Measurements from ENCODE around the gene FBXL7.

The FBXL7 gene

DNA sequence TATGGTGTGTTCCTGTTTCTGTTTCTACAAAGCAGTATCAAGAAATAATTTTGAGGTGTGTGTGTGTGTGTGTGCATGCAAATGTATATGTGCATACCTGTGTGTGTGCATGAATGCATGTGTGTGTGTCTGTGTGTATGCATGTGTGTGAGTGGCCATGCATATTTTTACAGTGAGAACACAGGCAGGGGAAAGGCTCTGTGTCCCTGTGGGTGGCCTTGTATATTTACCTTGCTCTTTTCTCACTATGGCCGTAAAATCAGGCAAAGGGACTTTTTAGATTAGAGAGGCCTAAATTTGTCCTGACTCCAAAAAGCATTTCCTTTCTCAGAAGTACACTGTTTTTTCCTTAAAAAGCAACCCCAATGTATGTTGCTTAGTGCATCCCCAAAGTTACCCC, 386.2 kb downstream of the FBXL7 start:
- no peak overlapping the region for H3K9ac ChIP-seq (ENCODE audit: low read depth, low read length)
- H3K27me3 ChIP-seq (ENCODE audit: control insufficient read depth, insufficient read depth, low read length) = no peaks in the 10 kb centered on the region
- H3K9me3 ChIP-seq (ENCODE audit: control insufficient read depth, insufficient read depth, low read length) = no peaks in the 10 kb centered on the region
- H3K36me3 ChIP-seq (ENCODE audit: control insufficient read depth, insufficient read depth, low read length) = no peaks in the 10 kb centered on the region
- no peak overlapping the region for H3K4me3 ChIP-seq (ENCODE audit: low read depth, low read length)
- H3K4me1 ChIP-seq (ENCODE audit: control insufficient read depth, insufficient read depth, low read length) = no peaks in the 10 kb centered on the region

DNA sequence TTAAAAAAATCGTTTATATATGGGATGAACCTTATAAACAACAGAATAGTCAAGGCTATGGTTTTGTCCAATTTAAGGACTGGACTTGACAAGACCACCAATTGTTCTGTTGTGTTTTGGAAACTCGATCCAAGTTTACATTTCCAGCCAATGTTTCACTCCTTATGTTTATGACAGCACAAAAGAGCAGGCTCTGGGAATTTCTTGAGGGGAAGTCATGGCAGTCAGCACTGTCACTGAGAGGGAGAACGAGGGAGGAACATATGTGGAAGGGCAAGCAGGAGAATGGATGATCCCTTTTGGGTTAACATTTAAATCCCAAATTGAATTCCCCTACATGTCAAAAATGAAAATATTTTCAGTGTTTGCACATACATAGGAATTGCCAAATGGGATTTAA, 387.1 kb downstream of the FBXL7 start:
- Histone ChIP-seq H3K4me3 (ENCODE audit: low read depth, low read length) (no peak overlapping the region), H3K9me3 (ENCODE audit: control insufficient read depth, insufficient read depth, low read length) (no peaks in the 10 kb centered on the region), H3K9ac (ENCODE audit: low read depth, low read length) (no peak overlapping the region), H3K36me3 (ENCODE audit: control insufficient read depth, insufficient read depth, low read length) (no peaks in the 10 kb centered on the region), H3K27me3 (ENCODE audit: control insufficient read depth, insufficient read depth, low read length) (no peaks in the 10 kb centered on the region), H3K4me1 (ENCODE audit: control insufficient read depth, insufficient read depth, low read length) (no peaks in the 10 kb centered on the region)

DNA sequence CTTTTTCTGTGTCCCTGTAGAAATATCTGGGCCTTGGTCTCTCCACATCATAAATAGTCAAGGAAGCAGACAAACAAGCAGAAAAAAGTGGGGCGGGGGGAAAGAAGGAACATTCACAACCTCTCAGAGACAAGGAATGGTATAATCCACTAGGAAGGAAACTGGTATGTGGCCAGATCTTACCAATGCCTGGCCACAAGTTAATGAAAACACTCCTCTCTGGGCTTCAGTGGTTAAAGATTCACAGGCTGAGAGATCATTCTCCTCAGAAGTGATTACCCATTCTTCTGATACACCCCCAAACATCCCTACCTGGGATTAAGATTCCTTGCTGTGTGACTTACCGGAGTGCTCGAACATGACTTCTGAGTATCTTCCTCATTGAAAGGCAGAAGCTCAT, 389.0 kb downstream of the FBXL7 start:
- no peak overlapping the region for H3K9ac ChIP-seq (ENCODE audit: low read depth, low read length)
- H3K9me3 ChIP-seq (ENCODE audit: control insufficient read depth, insufficient read depth, low read length) = no peaks in the 10 kb centered on the region
- no peaks in the 10 kb centered on the region for H3K4me1 ChIP-seq (ENCODE audit: control insufficient read depth, insufficient read depth, low read length)
- H3K27me3 ChIP-seq (ENCODE audit: control insufficient read depth, insufficient read depth, low read length) = no peaks in the 10 kb centered on the region
- no peak overlapping the region for H3K4me3 ChIP-seq (ENCODE audit: low read depth, low read length)
- no peaks in the 10 kb centered on the region for H3K36me3 ChIP-seq (ENCODE audit: control insufficient read depth, insufficient read depth, low read length)

DNA sequence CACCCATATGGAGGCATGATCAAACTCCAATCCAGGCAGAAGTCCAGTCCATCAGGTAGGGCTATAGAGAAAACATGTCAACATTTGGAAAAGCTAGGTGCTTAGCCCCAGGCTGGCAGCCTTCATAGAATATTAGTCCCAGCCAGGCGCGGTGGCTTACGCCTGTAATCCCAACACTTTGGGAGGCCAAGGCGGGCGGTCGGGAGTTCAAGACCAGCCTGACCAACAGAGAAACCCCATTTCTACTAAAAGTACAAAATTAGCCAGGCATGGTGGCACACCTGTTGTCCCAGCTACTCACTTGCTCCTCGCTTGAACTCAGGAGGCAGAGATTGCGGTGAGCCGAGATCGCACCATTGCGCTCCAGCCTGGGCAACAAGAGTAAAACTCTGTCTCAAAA, 393.9 kb downstream of the FBXL7 start:
- no peaks in the 10 kb centered on the region for H3K4me1 ChIP-seq (ENCODE audit: control insufficient read depth, insufficient read depth, low read length)
- no peaks in the 10 kb centered on the region for H3K36me3 ChIP-seq (ENCODE audit: control insufficient read depth, insufficient read depth, low read length)
- no peak overlapping the region for H3K4me3 ChIP-seq (ENCODE audit: low read depth, low read length)
- no peaks in the 10 kb centered on the region for H3K27me3 ChIP-seq (ENCODE audit: control insufficient read depth, insufficient read depth, low read length)
- no peak overlapping the region for H3K9ac ChIP-seq (ENCODE audit: low read depth, low read length)
- H3K9me3 ChIP-seq (ENCODE audit: control insufficient read depth, insufficient read depth, low read length) = no peaks in the 10 kb centered on the region

DNA sequence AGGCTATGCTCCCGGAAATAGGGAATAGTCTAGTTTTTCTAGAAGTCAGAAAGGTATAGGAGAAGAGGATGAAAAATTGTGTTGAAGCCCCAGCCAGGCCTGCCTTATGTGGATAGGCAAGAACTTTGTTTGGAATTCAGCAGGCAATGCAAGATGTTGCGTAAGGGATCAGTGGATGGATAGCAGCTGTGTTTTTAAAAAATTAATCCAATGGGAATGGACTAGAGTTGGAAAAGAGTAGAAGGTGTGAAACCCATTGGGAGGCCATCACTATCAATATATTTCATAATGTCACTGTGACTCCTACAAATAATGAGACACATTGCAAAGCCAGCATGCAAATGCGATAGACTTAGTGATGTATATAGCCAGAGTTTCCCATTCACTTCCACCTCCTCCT, 397.7 kb downstream of the FBXL7 start:
- H3K9ac ChIP-seq (ENCODE audit: low read depth, low read length) = no peak overlapping the region
- no peak overlapping the region for H3K4me3 ChIP-seq (ENCODE audit: low read depth, low read length)
- H3K27me3 ChIP-seq (ENCODE audit: control insufficient read depth, insufficient read depth, low read length) = no peaks in the 10 kb centered on the region
- no peaks in the 10 kb centered on the region for H3K4me1 ChIP-seq (ENCODE audit: control insufficient read depth, insufficient read depth, low read length)
- no peaks in the 10 kb centered on the region for H3K36me3 ChIP-seq (ENCODE audit: control insufficient read depth, insufficient read depth, low read length)
- no peaks in the 10 kb centered on the region for H3K9me3 ChIP-seq (ENCODE audit: control insufficient read depth, insufficient read depth, low read length)

DNA sequence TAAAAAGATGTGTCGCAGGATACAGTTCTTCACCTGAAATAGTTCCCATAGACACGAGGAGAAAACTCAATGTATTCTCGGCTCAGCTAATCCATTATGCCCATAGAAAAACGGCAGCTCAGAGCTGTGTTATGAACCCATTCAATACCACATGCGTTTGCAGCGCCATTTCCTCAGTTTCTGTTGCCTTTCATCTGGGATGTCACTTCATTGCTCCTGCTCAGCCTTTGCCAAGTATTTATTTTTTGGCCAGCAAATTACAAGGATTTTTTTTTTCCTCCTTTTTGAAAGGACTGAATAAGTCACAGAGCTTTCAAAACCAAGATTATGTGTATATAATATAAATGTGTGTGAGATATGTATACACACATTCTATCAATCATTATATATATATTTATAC, 398.7 kb downstream of the FBXL7 start:
- Histone ChIP-seq H3K36me3 (ENCODE audit: control insufficient read depth, insufficient read depth, low read length) (no peaks in the 10 kb centered on the region), H3K9me3 (ENCODE audit: control insufficient read depth, insufficient read depth, low read length) (no peaks in the 10 kb centered on the region), H3K27me3 (ENCODE audit: control insufficient read depth, insufficient read depth, low read length) (no peaks in the 10 kb centered on the region), H3K4me3 (ENCODE audit: low read depth, low read length) (no peak overlapping the region), H3K4me1 (ENCODE audit: control insufficient read depth, insufficient read depth, low read length) (no peaks in the 10 kb centered on the region), H3K9ac (ENCODE audit: low read depth, low read length) (no peak overlapping the region)

DNA sequence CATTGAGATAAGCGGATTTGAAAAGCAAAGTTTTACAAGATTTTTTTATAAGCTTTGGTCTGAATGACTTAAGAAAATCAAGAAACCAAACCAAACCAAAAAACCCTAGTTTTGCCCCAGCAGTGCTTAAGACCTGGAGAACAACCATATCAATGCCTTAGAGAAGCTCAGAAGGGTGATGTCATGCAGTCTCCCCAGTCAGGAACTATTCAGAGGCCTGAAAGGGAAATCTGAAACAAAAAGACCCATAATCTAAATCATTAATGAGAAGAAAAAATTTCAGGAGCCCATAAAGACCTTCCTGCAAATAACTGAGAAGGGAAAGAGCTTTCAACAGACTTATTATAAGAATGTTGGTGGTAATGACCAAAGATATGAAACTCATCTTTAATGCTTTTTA, 399.5 kb downstream of the FBXL7 start:
- no peaks in the 10 kb centered on the region for H3K9me3 ChIP-seq (ENCODE audit: control insufficient read depth, insufficient read depth, low read length)
- H3K4me3 ChIP-seq (ENCODE audit: low read depth, low read length) = no peak overlapping the region
- H3K4me1 ChIP-seq (ENCODE audit: control insufficient read depth, insufficient read depth, low read length) = no peaks in the 10 kb centered on the region
- H3K27me3 ChIP-seq (ENCODE audit: control insufficient read depth, insufficient read depth, low read length) = no peaks in the 10 kb centered on the region
- H3K36me3 ChIP-seq (ENCODE audit: control insufficient read depth, insufficient read depth, low read length) = no peaks in the 10 kb centered on the region
- H3K9ac ChIP-seq (ENCODE audit: low read depth, low read length) = no peak overlapping the region

DNA sequence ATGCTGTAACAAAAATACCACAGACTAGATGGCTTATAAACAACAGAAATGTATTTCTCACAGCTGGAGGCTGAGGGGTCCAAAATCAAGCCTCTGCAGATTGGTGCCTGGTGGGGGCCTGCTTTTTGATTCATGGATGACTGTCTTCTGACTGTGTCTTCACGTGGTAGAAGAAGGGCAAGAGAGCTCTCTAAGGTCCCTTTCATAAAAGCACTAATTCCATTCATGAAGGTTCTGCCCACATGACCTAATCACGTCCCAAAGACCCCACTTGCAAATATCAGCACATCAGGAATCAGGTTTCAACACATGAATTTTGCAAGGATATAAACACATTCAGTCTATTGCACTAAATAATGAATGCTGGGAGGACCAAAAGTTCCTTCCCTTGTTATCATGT, 401.2 kb downstream of the FBXL7 start:
- no peaks in the 10 kb centered on the region for H3K9me3 ChIP-seq (ENCODE audit: control insufficient read depth, insufficient read depth, low read length)
- no peak overlapping the region for H3K9ac ChIP-seq (ENCODE audit: low read depth, low read length)
- no peaks in the 10 kb centered on the region for H3K36me3 ChIP-seq (ENCODE audit: control insufficient read depth, insufficient read depth, low read length)
- no peaks in the 10 kb centered on the region for H3K4me1 ChIP-seq (ENCODE audit: control insufficient read depth, insufficient read depth, low read length)
- H3K4me3 ChIP-seq (ENCODE audit: low read depth, low read length) = no peak overlapping the region
- H3K27me3 ChIP-seq (ENCODE audit: control insufficient read depth, insufficient read depth, low read length) = no peaks in the 10 kb centered on the region

DNA sequence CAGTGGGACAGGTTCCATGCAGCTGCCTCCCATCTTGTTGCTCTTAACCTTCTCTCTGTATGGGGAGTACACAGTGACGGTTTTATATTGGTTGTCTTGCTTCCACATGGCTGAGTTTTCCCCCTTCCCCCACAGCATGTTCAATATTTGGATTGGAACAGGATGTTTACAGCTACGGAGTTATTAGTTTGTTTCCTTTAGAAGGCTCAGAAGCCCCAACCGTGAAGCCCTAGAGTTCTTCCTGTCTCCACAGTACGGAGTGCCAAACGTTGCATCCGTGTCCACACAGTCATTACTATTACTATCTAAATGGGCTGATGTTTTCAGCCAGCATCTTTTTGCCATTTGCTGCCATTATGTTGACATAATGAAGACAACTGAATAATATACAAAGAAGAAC, 402.1 kb downstream of the FBXL7 start:
- Histone ChIP-seq H3K9ac (ENCODE audit: low read depth, low read length) (no peak overlapping the region), H3K27me3 (ENCODE audit: control insufficient read depth, insufficient read depth, low read length) (no peaks in the 10 kb centered on the region), H3K4me1 (ENCODE audit: control insufficient read depth, insufficient read depth, low read length) (no peaks in the 10 kb centered on the region), H3K36me3 (ENCODE audit: control insufficient read depth, insufficient read depth, low read length) (no peaks in the 10 kb centered on the region), H3K9me3 (ENCODE audit: control insufficient read depth, insufficient read depth, low read length) (no peaks in the 10 kb centered on the region), H3K4me3 (ENCODE audit: low read depth, low read length) (no peak overlapping the region)

DNA sequence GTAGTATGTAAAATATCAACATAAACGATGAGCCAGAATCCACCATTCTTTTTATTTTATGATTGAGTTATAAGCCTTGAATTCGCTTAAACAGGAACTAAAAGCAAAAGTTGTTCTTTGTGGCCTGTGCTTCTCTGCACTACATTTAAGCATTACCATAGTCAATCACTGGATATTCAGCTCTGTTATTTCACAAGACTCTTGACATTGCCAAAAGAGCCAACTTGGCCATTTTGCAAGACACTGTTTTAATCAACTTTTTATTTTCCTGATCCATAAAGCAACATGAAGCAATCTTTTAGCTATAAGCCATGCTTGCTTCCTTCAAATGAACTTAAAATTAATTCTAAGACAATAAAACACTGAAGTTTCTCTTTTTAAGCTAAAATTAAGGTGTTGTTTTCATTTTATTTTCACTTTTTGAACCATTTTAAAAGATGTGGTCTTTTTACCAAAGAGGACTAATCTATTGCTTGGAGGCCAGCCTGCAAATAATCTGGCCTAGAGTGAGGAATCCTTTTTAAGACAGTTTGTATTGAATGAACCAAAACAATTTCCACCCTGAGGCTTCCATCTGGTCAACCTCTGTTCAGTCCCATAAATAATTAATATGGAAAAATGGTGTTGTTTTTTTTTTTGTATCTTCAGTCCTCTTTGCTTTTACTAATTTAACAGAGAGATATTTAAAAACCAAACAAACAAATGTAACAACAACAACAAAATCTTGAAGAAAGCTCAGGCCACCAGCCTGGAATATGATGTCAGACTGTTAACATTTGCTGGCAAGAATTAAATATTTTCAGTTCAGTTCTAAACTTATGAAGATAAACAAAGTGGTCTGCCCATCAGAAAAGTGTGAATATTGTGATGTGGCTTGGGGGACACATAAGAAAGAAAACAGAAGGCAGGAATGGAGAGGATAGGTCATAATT, 405.2 kb downstream of the FBXL7 start:
- H3K36me3 ChIP-seq (ENCODE audit: control insufficient read depth, insufficient read depth, low read length) = no peaks in the 10 kb centered on the region
- H3K4me3 ChIP-seq (ENCODE audit: low read depth, low read length) = no peak overlapping the region
- no peaks in the 10 kb centered on the region for H3K4me1 ChIP-seq (ENCODE audit: control insufficient read depth, insufficient read depth, low read length)
- H3K27me3 ChIP-seq (ENCODE audit: control insufficient read depth, insufficient read depth, low read length) = no peaks in the 10 kb centered on the region
- no peaks in the 10 kb centered on the region for H3K9me3 ChIP-seq (ENCODE audit: control insufficient read depth, insufficient read depth, low read length)
- H3K9ac ChIP-seq (ENCODE audit: low read depth, low read length) = no peak overlapping the region

DNA sequence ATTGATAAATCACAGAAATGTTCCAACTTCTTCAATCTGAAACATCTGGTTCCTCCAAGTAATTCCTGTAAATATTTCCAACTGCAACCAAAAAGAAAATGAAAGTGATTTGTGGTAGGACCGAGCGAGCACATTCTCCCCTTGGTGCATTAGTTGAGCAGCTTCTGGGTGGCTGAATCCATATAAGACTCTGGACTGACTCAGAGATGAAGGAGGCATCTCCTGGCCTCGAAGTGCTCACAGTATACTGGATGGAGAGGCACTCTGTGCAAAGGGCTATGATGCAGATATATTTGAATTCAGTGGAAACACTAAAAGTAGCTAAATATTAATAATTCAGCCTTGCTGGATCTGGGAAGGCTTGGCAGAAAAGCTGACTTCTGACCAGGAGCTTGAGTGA, 414.7 kb downstream of the FBXL7 start:
- H3K4me3 ChIP-seq (ENCODE audit: low read depth, low read length) = no peak overlapping the region
- H3K4me1 ChIP-seq (ENCODE audit: control insufficient read depth, insufficient read depth, low read length) = peaks cover 12% of the 10 kb centered on the region
- H3K27me3 ChIP-seq (ENCODE audit: control insufficient read depth, insufficient read depth, low read length) = no peaks in the 10 kb centered on the region
- H3K9ac ChIP-seq (ENCODE audit: low read depth, low read length) = no peak overlapping the region
- H3K9me3 ChIP-seq (ENCODE audit: control insufficient read depth, insufficient read depth, low read length) = no peaks in the 10 kb centered on the region
- H3K36me3 ChIP-seq (ENCODE audit: control insufficient read depth, insufficient read depth, low read length) = no peaks in the 10 kb centered on the region

DNA sequence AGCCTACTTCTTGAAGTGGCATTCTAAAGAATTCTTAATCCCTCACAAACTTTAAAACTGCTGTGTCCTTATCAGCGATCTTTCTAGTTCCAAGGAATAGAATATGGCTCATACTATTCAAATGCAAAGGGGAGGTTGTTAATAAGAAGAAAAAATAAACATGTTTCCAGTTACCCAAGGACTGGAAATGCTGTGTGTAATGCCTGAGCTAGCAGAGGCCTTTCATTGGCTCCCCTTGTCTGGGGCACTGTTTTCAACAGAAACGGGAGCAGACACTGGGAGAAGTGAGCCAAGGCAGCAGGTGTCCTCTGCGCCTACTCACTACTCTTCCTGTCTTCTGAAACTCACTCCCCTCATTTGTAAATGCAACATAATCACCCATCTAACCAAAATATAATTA, 426.6 kb downstream of the FBXL7 start:
- no peaks in the 10 kb centered on the region for H3K27me3 ChIP-seq (ENCODE audit: control insufficient read depth, insufficient read depth, low read length)

More for the DNA sequence above, 426.6 kb downstream of the FBXL7 start:
- no peak overlapping the region for H3K9ac ChIP-seq (ENCODE audit: low read depth, low read length)
- H3K9me3 ChIP-seq (ENCODE audit: control insufficient read depth, insufficient read depth, low read length) = no peaks in the 10 kb centered on the region
- no peaks in the 10 kb centered on the region for H3K36me3 ChIP-seq (ENCODE audit: control insufficient read depth, insufficient read depth, low read length)
- H3K4me3 ChIP-seq (ENCODE audit: low read depth, low read length) = no peak overlapping the region
- no peaks in the 10 kb centered on the region for H3K4me1 ChIP-seq (ENCODE audit: control insufficient read depth, insufficient read depth, low read length)
